H1 (cell line): ENCODE data around the gene PRRX1. TPM values are rescaled to one million over a fixed set of nuclear protein-coding genes. Genes with fewer than 3 reads are reported as not detected.

ENCODE experiments used
- CTCF ChIA-PET: fragments of 300-600 bp; sonication (Branson Sonifier 250); formaldehyde crosslinking; loops from one replicate; lab custom pipeline; 2021; ENCODE audit not compliant: partially characterized antibody; lab: Charles Lee
- POLR2A ChIA-PET: fragments of 300-600 bp; sonication (Branson Sonifier 250); formaldehyde crosslinking; loops from one replicate; lab custom pipeline; 2021; ENCODE audit warnings: inconsistent platforms; ENCODE audit not compliant: partially characterized antibody; lab: Charles Lee
- DNase-seq, 2 experiments: peaks; one replicate each; pipeline versions ENCODE4 v3.0.0 to v3.0.0-alpha.2; 2010 to 2022; ENCODE audit warnings: low spot score in 2 of 2, low read depth in 1 of 2, mixed read lengths in 1 of 2
- FAIRE-seq: peaks from 2 replicates; lab custom pipeline; 2011; peaks lifted over from hg19 to GRCh38; lab: Jason Lieb, UNC
- H2AFZ ChIP-seq: 2 replicates; pipeline ENCODE4 v1.8.1; 2012; ENCODE audit warnings: low read length, inconsistent platforms
- H2AK5ac ChIP-seq: 2 replicates; pipeline ENCODE4 v1.6.1; 2013; ENCODE audit warnings: low read depth, low read length
- H2BK120ac ChIP-seq: replicated peaks from 2 replicates; pipeline ENCODE3; 2013; ENCODE audit warnings: low read depth, low read length, inconsistent platforms
- H2BK12ac ChIP-seq: 2 replicates; pipeline ENCODE4 v1.6.1; 2013; ENCODE audit warnings: low read depth, low read length
- H2BK15ac ChIP-seq: 2 replicates; pipeline ENCODE4 v1.6.1; 2013; ENCODE audit warnings: low read length
- H2BK20ac ChIP-seq: 2 replicates; pipeline ENCODE4 v1.6.1; 2013; ENCODE audit warnings: low read length
- H2BK5ac ChIP-seq: 2 replicates; pipeline ENCODE4 v1.6.1; 2013; ENCODE audit warnings: low read depth, low read length
- H3K14ac ChIP-seq: 2 replicates; pipeline ENCODE4 v1.6.1; 2013; ENCODE audit warnings: inconsistent platforms; ENCODE audit not compliant: insufficient read length
- H3K18ac ChIP-seq: 2 replicates; pipeline ENCODE4 v1.6.1; 2013; ENCODE audit warnings: low read length; ENCODE audit errors: extremely low read depth
- H3K23ac ChIP-seq: 2 replicates; pipeline ENCODE4 v1.6.1; 2013; ENCODE audit warnings: inconsistent platforms; ENCODE audit not compliant: insufficient read length
- H3K23me2 ChIP-seq: 2 replicates; pipeline ENCODE4 v1.6.1; 2013; ENCODE audit warnings: low read depth, low read length
- H3K27ac ChIP-seq: 2 replicates; pipeline ENCODE4 v1.6.1; 2011; ENCODE audit warnings: low read depth, low read length, inconsistent platforms
- H3K27me3 ChIP-seq, 4 experiments: replicated peaks in 1 of 4; 1 replicate in 1 of 4; 2 replicates in 3 of 4; pipeline versions ENCODE4 v1.6.1 to v1.8.1; 2011 to 2013; ENCODE audit warnings: low read length in 3 of 4, mild to moderate bottlenecking in 3 of 4, inconsistent platforms in 2 of 4, mixed read lengths in 2 of 4, moderate library complexity in 1 of 4; ENCODE audit not compliant: control insufficient read depth in 3 of 4, insufficient read depth in 3 of 4; ENCODE audit errors: extremely low read depth in 1 of 4
- H3K36me3 ChIP-seq, 4 experiments: 2 replicates each; pipeline versions ENCODE4 v1.6.1 to v1.8.1; 2011 to 2013; ENCODE audit warnings: mild to moderate bottlenecking in 4 of 4, low read length in 3 of 4, moderate library complexity in 2 of 4, control low read depth in 1 of 4, inconsistent platforms in 1 of 4; ENCODE audit not compliant: insufficient read depth in 4 of 4, control insufficient read depth in 2 of 4
- H3K4ac ChIP-seq: replicated peaks from 2 replicates; pipeline ENCODE3; 2013; ENCODE audit warnings: low read length, low read depth, mixed read lengths, inconsistent platforms; ENCODE audit not compliant: insufficient read length
- H3K4me1 ChIP-seq, 4 experiments: replicated peaks in 1 of 4; 1 replicate in 1 of 4; 2 replicates in 3 of 4; pipeline versions ENCODE4 v1.6.1 to v1.8.1; 2011 to 2013; ENCODE audit warnings: low read length in 3 of 4, inconsistent platforms in 2 of 4, mixed read lengths in 1 of 4; ENCODE audit not compliant: insufficient read depth in 4 of 4, control insufficient read depth in 3 of 4
- H3K4me2 ChIP-seq, 2 experiments: 2 replicates each; pipeline versions ENCODE4 v1.6.1 to v1.8.1; 2011 to 2013; ENCODE audit warnings: low read depth in 2 of 2, low read length in 2 of 2, control low read depth in 1 of 2, inconsistent platforms in 1 of 2, mild to moderate bottlenecking in 1 of 2; ENCODE audit not compliant: insufficient read depth in 1 of 2
- H3K4me3 ChIP-seq, 4 experiments: fragments of 200-600, 300-600 bp in 1 of 4; sonication (generic), shearing (Covaris generic), sonication (Bioruptor Twin) in 1 of 4; 2 replicates each; pipeline versions ENCODE4 v1.5.1 to v1.8.1; 2011 to 2016; ENCODE audit warnings: low read length in 4 of 4, low read depth in 3 of 4, control low read depth in 2 of 4, inconsistent platforms in 2 of 4, mild to moderate bottlenecking in 2 of 4, mixed read lengths in 1 of 4, moderate library complexity in 1 of 4; ENCODE audit not compliant: insufficient read depth in 2 of 4; ENCODE audit errors: extremely low read depth in 1 of 4
- H3K56ac ChIP-seq: replicated peaks from 2 replicates; pipeline ENCODE3; 2013; ENCODE audit warnings: low read depth, mild to moderate bottlenecking, mixed read lengths, low read length, inconsistent platforms; ENCODE audit not compliant: insufficient read length
- H3K79me1 ChIP-seq: 2 replicates; pipeline ENCODE4 v1.6.1; 2013; ENCODE audit warnings: low read depth, low read length, control low read depth
- H3K79me2 ChIP-seq, 2 experiments: 2 replicates each; pipeline versions ENCODE4 v1.6.1 to v1.8.1; 2012 to 2013; ENCODE audit warnings: low read length in 2 of 2, mild to moderate bottlenecking in 2 of 2, inconsistent platforms in 1 of 2; ENCODE audit not compliant: insufficient read depth in 2 of 2, control insufficient read depth in 1 of 2
- H3K9ac ChIP-seq, 4 experiments: replicated peaks in 1 of 4; 1 replicate in 1 of 4; 2 replicates in 3 of 4; pipeline versions ENCODE4 v1.6.1 to v1.8.1; 2011 to 2013; ENCODE audit warnings: low read depth in 3 of 4, low read length in 3 of 4, control low read depth in 2 of 4, mild to moderate bottlenecking in 2 of 4, moderate library complexity in 2 of 4, inconsistent platforms in 1 of 4; ENCODE audit errors: extremely low read depth in 1 of 4
- H3K9me3 ChIP-seq, 2 experiments: 2 replicates each; pipeline versions ENCODE4 v1.6.1 to v1.8.1; 2012 to 2013; ENCODE audit warnings: mild to moderate bottlenecking in 2 of 2, moderate library complexity in 2 of 2, control low read depth in 1 of 2, inconsistent platforms in 1 of 2, low read depth in 1 of 2, low read length in 1 of 2, mixed read lengths in 1 of 2; ENCODE audit not compliant: insufficient read depth in 2 of 2
- H4K20me1 ChIP-seq, 2 experiments: replicated peaks in 1 of 2; 2 replicates each; pipeline versions ENCODE3 to v1.8.1; 2011 to 2013; ENCODE audit warnings: inconsistent platforms in 2 of 2, low read length in 2 of 2, mild to moderate bottlenecking in 1 of 2; ENCODE audit not compliant: insufficient read depth in 2 of 2, control insufficient read depth in 1 of 2
- H4K5ac ChIP-seq: 2 replicates; pipeline ENCODE4 v1.6.1; 2013; ENCODE audit warnings: low read length, low read depth, mixed read lengths, inconsistent platforms; ENCODE audit not compliant: insufficient read length
- H4K8ac ChIP-seq: 2 replicates; pipeline ENCODE4 v1.8.0; 2013; ENCODE audit warnings: mild to moderate bottlenecking, moderate library complexity, low read length, inconsistent platforms; ENCODE audit not compliant: insufficient read depth; ENCODE audit errors: extremely low read depth
- H4K91ac ChIP-seq: replicated peaks from 2 replicates; pipeline ENCODE3; 2013; ENCODE audit warnings: low read length, mixed read lengths, inconsistent platforms; ENCODE audit not compliant: insufficient read length
- CREB1 ChIP-seq: IDR thresholded peaks from 2 replicates; pipeline ENCODE4 v1.6.1; 2012; ENCODE audit warnings: inconsistent platforms
- MAFK ChIP-seq: IDR thresholded peaks from 2 replicates; pipeline ENCODE4 v1.6.1; 2012; ENCODE audit warnings: low read depth, mild to moderate bottlenecking, improper control_type of control experiment, low read length
- WGBS, 2 experiments: shearing (Covaris generic) in 1 of 2; methylation state at CpG; one replicate each; pipeline versions ENCODE4 v1.1.6 to v1.1.7; 2013 to 2015; ENCODE audit warnings: low lambda C conversion rate in 2 of 2, mixed read lengths in 2 of 2, inconsistent platforms in 1 of 2, low coverage in 1 of 2, missing lambda C conversion rate in 1 of 2; ENCODE audit not compliant: insufficient replicate concordance in 2 of 2, insufficient coverage in 1 of 2, insufficient read length in 1 of 2; ENCODE audit errors: extremely low coverage in 1 of 2, missing lambda C conversion rate in 1 of 2; 5-methylcytosine and 5-hydroxymethylcytosine counted together
- polyA plus RNA-seq, 7 experiments: library from polyadenylated mRNA; depleted of rRNA in 3 of 7; stranded (reverse) in 5 of 7; unstranded in 2 of 7; fragments of >200 nt in 5 of 7; fragments of 200-250 nt in 2 of 7; gene quantifications; 1 replicate in 5 of 7; 2 replicates in 1 of 7; 4 replicates in 1 of 7; pipeline versions ENCODE4 v1.2.1 to v1.2.3, GENCODE V29; 2011 to 2013; ENCODE audit warnings: missing spikeins in 2 of 7, mixed read lengths in 2 of 7
- total RNA-seq: library from RNA; stranded (reverse); fragmentation: NEBNext Ultra II Directional; extraction: Animal tissue kit (Norgen Biotek cat#: 25700); gene quantifications from 2 replicates; pipeline ENCODE4 v1.2.1, GENCODE V29; 2021
- TF ChIP-seq, protein P1 (sequence below), 3 experiments: IDR thresholded peaks; 1 replicate in 2 of 3; 2 replicates in 1 of 3; pipeline versions ENCODE4 v1.5.1 to v1.6.1; 2011; ENCODE audit warnings: low read length in 3 of 3, mild to moderate bottlenecking in 3 of 3, inconsistent platforms in 2 of 3, low read depth in 1 of 3, moderate library complexity in 1 of 3; ENCODE audit not compliant: insufficient read depth in 1 of 3; ENCODE audit errors: control extremely low read depth in 1 of 3
- TF ChIP-seq, protein P2 (sequence below): IDR thresholded peaks from 2 replicates; pipeline ENCODE4 v1.6.1; 2011; ENCODE audit warnings: low read depth, mild to moderate bottlenecking, low read length; ENCODE audit not compliant: insufficient read depth

PRRX1 gene
- total and polyA plus RNA-seq, 2 of the 8 experiments (the other 6 are each of a cell fraction or from before 2014, with no cell fraction given) = not detected

GRCh38 chr1:170666541-170667254 lies 2.8 kb downstream of the PRRX1 start:
- no peak overlapping the region for H3K27ac ChIP-seq
- H3K9me3 ChIP-seq = no peaks in the 10 kb centered on the region
- peaks cover 74 to 100% (median 94%) of the 10 kb centered on the region in 4 experiments for H3K27me3 ChIP-seq
- ChIA-PET POLR2A (no interaction called here), CTCF (interaction anchor here (0.5 to 3.6 kb wide), 5 partner anchors 21 to 656 kb away, joined by 3 to 13 read pairs (median 4); no protein-coding TSS in a partner anchor)
- H2BK5ac ChIP-seq = no peak overlapping the region
- H2BK20ac ChIP-seq = no peak overlapping the region
- H4K8ac ChIP-seq = no peak overlapping the region
- H3K4me1 ChIP-seq = peaks cover 9 to 33% (median 13%) of the 10 kb centered on the region in 4 experiments; a peak in 6 of 7 replicates
- no peak overlapping the region for H3K14ac ChIP-seq
- H3K9ac ChIP-seq = no peak overlapping the region
- no peak overlapping the region for H3K4ac ChIP-seq
- H2AK5ac ChIP-seq = no peak overlapping the region
- H3K56ac ChIP-seq = no peak overlapping the region
- H4K20me1 ChIP-seq = peaks cover 4 to 14% of the 10 kb centered on the region in 2 experiments
- no peaks in the 10 kb centered on the region for H3K79me2 ChIP-seq
- no peaks in the 10 kb centered on the region for H3K79me1 ChIP-seq
- H3K23ac ChIP-seq = no peak overlapping the region
- H2BK120ac ChIP-seq = no peak overlapping the region
- H4K91ac ChIP-seq = no peak overlapping the region
- peaks cover 12% of the 10 kb centered on the region; the same call in 1 of the 2 replicates for H3K23me2 ChIP-seq
- H2BK15ac ChIP-seq = no peak overlapping the region
- H3K18ac ChIP-seq = no peak overlapping the region; the same call in 1 of the 2 replicates
- H2AFZ ChIP-seq = no peak overlapping the region
- H3K4me2 ChIP-seq = peak overlapping the region; percentile 39 to 57; a peak in 3 of 4 replicates
- FAIRE-seq (no peak), DNase-seq (peak in 1 of 2 experiments; percentile 49)
- H4K5ac ChIP-seq = no peak overlapping the region
- H2BK12ac ChIP-seq = 0 out of 2 replicates have a peak overlapping the region, but pooled peaks have one; percentile 60
- 13% methylated on average over 31 of the region's 32 CpGs; no CpG with 5 or more reads in 1 of the 2 experiments for WGBS, 2 experiments
- H3K36me3 ChIP-seq = no peaks in the 10 kb centered on the region
- peak overlapping the region in 1 of 4 experiments; percentile 25; a peak in 1 of 8 replicates for H3K4me3 ChIP-seq
- TF ChIP-seq, protein P1, sequence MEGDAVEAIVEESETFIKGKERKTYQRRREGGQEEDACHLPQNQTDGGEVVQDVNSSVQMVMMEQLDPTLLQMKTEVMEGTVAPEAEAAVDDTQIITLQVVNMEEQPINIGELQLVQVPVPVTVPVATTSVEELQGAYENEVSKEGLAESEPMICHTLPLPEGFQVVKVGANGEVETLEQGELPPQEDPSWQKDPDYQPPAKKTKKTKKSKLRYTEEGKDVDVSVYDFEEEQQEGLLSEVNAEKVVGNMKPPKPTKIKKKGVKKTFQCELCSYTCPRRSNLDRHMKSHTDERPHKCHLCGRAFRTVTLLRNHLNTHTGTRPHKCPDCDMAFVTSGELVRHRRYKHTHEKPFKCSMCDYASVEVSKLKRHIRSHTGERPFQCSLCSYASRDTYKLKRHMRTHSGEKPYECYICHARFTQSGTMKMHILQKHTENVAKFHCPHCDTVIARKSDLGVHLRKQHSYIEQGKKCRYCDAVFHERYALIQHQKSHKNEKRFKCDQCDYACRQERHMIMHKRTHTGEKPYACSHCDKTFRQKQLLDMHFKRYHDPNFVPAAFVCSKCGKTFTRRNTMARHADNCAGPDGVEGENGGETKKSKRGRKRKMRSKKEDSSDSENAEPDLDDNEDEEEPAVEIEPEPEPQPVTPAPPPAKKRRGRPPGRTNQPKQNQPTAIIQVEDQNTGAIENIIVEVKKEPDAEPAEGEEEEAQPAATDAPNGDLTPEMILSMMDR (IDR thresholded peaks at IDR 0.05; ENCODE audit: control extremely low read depth in 1 of 3, insufficient read depth in 1 of 3, low read depth in 1 of 3, low read length in 3 of 3) = no peak
- TF ChIP-seq, protein P2, sequence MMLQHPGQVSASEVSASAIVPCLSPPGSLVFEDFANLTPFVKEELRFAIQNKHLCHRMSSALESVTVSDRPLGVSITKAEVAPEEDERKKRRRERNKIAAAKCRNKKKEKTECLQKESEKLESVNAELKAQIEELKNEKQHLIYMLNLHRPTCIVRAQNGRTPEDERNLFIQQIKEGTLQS = no peak
- TF ChIP-seq MAFK (no peak), CREB1 (no peak)
